Muscle of back (tissue), 13 donors: ENCODE data around the gene OR10A3. TPM values are rescaled to one million over a fixed set of nuclear protein-coding genes. Genes with fewer than 3 reads are reported as not detected.
"Not testable (repeated sequence)": the region's sequence is repeated elsewhere in the genome, so short reads cannot be mapped to it uniquely, and the experiment has no call there.

ENCODE experiments used
- DNase-seq, 3 donors: peaks; one replicate each; pipeline versions ENCODE4 v3.0.0 to v3.0.0-alpha.2; 2013
- long read RNA-seq, 9 donors: transcript quantifications; one replicate each; lab custom pipeline, GENCODE V29; 2026
- polyA plus RNA-seq, 10 donors: library from polyadenylated mRNA; unstranded; fragments of 120-200 nt; gene quantifications; one replicate each; pipeline ENCODE4 v1.2.1, GENCODE V29; 2013; ENCODE audit not compliant: insufficient read length in 10 of 10

The OR10A3 gene
- polyA plus RNA-seq = under 1 TPM in 4 of 10 donors, not detected in 6; 0.05 to 0.10 (median 0.08) TPM
- long read RNA-seq, donor 1 = 0 reads
- long read RNA-seq, donor 2 = 0 reads
- long read RNA-seq, donor 3 = 0 reads
- long read RNA-seq, donor 4 = 0 reads
- long read RNA-seq, donor 5 = 0 reads
- long read RNA-seq, donor 6 = 0 reads
- long read RNA-seq, donor 7 = 0 reads
- long read RNA-seq, donor 8 = 0 reads
- long read RNA-seq, donor 9 = 0 reads

GRCh38 chr11:7941608-7942007 lies at the start of gene OR10A3:
Gene OR10A3 (minus strand): TSS chr11:7941708. CDS start chr11:7939520, 2,188 bp downstream.
- DNase-seq = no peak

GRCh38 chr11:7987560-7987883 lies 46.0 kb upstream of the OR10A3 start:
- DNase-seq = not testable (repeated sequence)

- DNase-seq = peak; percentile 98 to 100 (median 99)
Measured at GRCh38 chr11:7986768-7987559, 45.5 kb upstream of the OR10A3 start, which contains the start of gene EIF3F. Gene EIF3F (plus strand): TSS chr11:7987337. CDS start chr11:7987353, 16 bp downstream.

GRCh38 chr11:7983832-7984590 lies 42.5 kb upstream of the OR10A3 start:
- no peak for DNase-seq

GRCh38 chr11:7982582-7983119 lies 41.1 kb upstream of the OR10A3 start:
- no peak for DNase-seq

GRCh38 chr11:7981619-7982157 lies 40.2 kb upstream of the OR10A3 start:
- DNase-seq = no peak

GRCh38 chr11:7977232-7977917 lies 35.9 kb upstream of the OR10A3 start:
- DNase-seq = peak in 1 of 3 donors; percentile 53

- no peak for DNase-seq
Measured at GRCh38 chr11:7974668-7975067, 33.2 kb upstream of the OR10A3 start.

- no peak for DNase-seq
Measured at GRCh38 chr11:7973011-7973410, 31.5 kb upstream of the OR10A3 start.

- DNase-seq = no peak
Measured at GRCh38 chr11:7971846-7972245, 30.3 kb upstream of the OR10A3 start.

- DNase-seq = no peak
Measured at GRCh38 chr11:7969756-7970646, 28.5 kb upstream of the OR10A3 start.

GRCh38 chr11:7968686-7969085 lies 27.2 kb upstream of the OR10A3 start:
- DNase-seq = no peak

GRCh38 chr11:7967826-7968225 lies 26.3 kb upstream of the OR10A3 start:
- no peak for DNase-seq

- no peak for DNase-seq
Measured at GRCh38 chr11:7967097-7967496, 25.6 kb upstream of the OR10A3 start.

- no peak for DNase-seq
Measured at GRCh38 chr11:7965386-7965785, 23.9 kb upstream of the OR10A3 start, which contains the start of gene NLRP10. Gene NLRP10 (minus strand): TSS chr11:7965447. CDS start chr11:7963495, 1,952 bp downstream.

GRCh38 chr11:7964873-7965272 lies 23.4 kb upstream of the OR10A3 start:
- DNase-seq = no peak

- no peak for DNase-seq
Measured at GRCh38 chr11:7964261-7964660, 22.8 kb upstream of the OR10A3 start.

GRCh38 chr11:7955191-7955590 lies 13.7 kb upstream of the OR10A3 start:
- DNase-seq = no peak

- no peak for DNase-seq
Measured at GRCh38 chr11:7949934-7950333, 8.4 kb upstream of the OR10A3 start.

GRCh38 chr11:7944123-7944522 lies 2.6 kb upstream of the OR10A3 start:
- DNase-seq = no peak
